ENCODE results near the gene DLAT. TPM values are rescaled to one million over a fixed set of nuclear protein-coding genes. Genes with fewer than 3 reads are reported as not detected.
"Not testable (repeated sequence)": the region's sequence is repeated elsewhere in the genome, so short reads cannot be mapped to it uniquely, and the experiment has no call there.

DLAT gene
- total RNA-seq, 1 donor from 2014 or later, result 41.0 TPM

GRCh38 chr11:112082729-112083128 lies 57.5 kb downstream of the DLAT start:
- no peak overlapping the region for H3K4me3 ChIP-seq (ENCODE audit: low read depth, low read length)
- no peak for DNase-seq (ENCODE audit: low read depth)
- no peak for TF ChIP-seq CTCF (conservative IDR thresholded peaks at IDR 0.05; ENCODE audit: low read depth, low read length)

- TF ChIP-seq CTCF (conservative IDR thresholded peaks at IDR 0.05; ENCODE audit: low read depth, low read length), result no peak
- no peak for DNase-seq (ENCODE audit: low read depth)
- peak overlapping the region; percentile 83 for H3K4me3 ChIP-seq (ENCODE audit: low read depth, low read length)
Observed at GRCh38 chr11:112085822-112086421, 60.7 kb downstream of the DLAT start.

- peak; percentile 78 for DNase-seq (ENCODE audit: low read depth)
- peak; percentile 31 for TF ChIP-seq CTCF (conservative IDR thresholded peaks at IDR 0.05; ENCODE audit: low read depth, low read length)
- H3K4me3 ChIP-seq (ENCODE audit: low read depth, low read length), result peak within 1 kb of the TSS; percentile 83
Observed at GRCh38 chr11:112086422-112087191, 61.4 kb downstream of the DLAT start, which contains the start of the genes SDHD and TIMM8B. Gene SDHD, plus strand, starts transcription at chr11:112086873. Its CDS starts 35 bp downstream, at chr11:112086908. Gene TIMM8B, minus strand, starts transcription at chr11:112086756. Its CDS starts 33 bp downstream, at chr11:112086723.

- peak overlapping the region; percentile 83 for H3K4me3 ChIP-seq (ENCODE audit: low read depth, low read length)
- no peak for TF ChIP-seq CTCF (conservative IDR thresholded peaks at IDR 0.05; ENCODE audit: low read depth, low read length)
- DNase-seq (ENCODE audit: low read depth), result no peak
Observed at GRCh38 chr11:112087212-112087611, 62.0 kb downstream of the DLAT start.

- not testable (repeated sequence) for H3K4me3 ChIP-seq (ENCODE audit: low read depth, low read length); DNase-seq (ENCODE audit: low read depth)
Observed at GRCh38 chr11:112095302-112095701, 70.1 kb downstream of the DLAT start.

GRCh38 chr11:112096194-112096593 lies 71.0 kb downstream of the DLAT start:
- DNase-seq (ENCODE audit: low read depth), result no peak
- TF ChIP-seq CTCF (conservative IDR thresholded peaks at IDR 0.05; ENCODE audit: low read depth, low read length), result no peak
- no peak overlapping the region for H3K4me3 ChIP-seq (ENCODE audit: low read depth, low read length)

- H3K4me3 ChIP-seq (ENCODE audit: low read depth, low read length), result no peak overlapping the region
- TF ChIP-seq CTCF (conservative IDR thresholded peaks at IDR 0.05; ENCODE audit: low read depth, low read length), result no peak
- no peak for DNase-seq (ENCODE audit: low read depth)
Observed at GRCh38 chr11:112097734-112098528, 72.7 kb downstream of the DLAT start.

Measured in epithelial cell of proximal tubule (primary cell).